PFSK-1 (cell line): ENCODE results near the gene NPPC.

Experiments
- FOXP2 ChIP-seq: optimal IDR thresholded peaks from 2 replicates; pipeline ENCODE3; 2011; ENCODE audit warnings: borderline replicate concordance, control low read depth, inconsistent platforms; ENCODE audit not compliant: insufficient read depth; ENCODE audit errors: extremely low read length, extremely low read depth
- POLR2AphosphoS5 ChIP-seq: IDR thresholded peaks from 2 replicates; pipeline ENCODE4 v1.6.1; 2012; ENCODE audit warnings: low read depth, mild to moderate bottlenecking, control low read depth, low read length, moderate library complexity
- REST ChIP-seq, 2 experiments: IDR thresholded peaks; 2 replicates each; pipeline versions ENCODE4 v1.6.1 to v1.8.0; 2011 to 2012; ENCODE audit warnings: low read depth in 2 of 2, low read length in 2 of 2, control low read depth in 1 of 2, inconsistent platforms in 1 of 2, mild to moderate bottlenecking in 1 of 2, moderate library complexity in 1 of 2; ENCODE audit not compliant: insufficient read depth in 1 of 2
- SIN3A ChIP-seq: IDR thresholded peaks from 2 replicates; pipeline ENCODE4 v1.6.1; 2012; ENCODE audit warnings: mild to moderate bottlenecking, low read length, moderate library complexity, borderline replicate concordance; ENCODE audit not compliant: insufficient read depth
- TAF1 ChIP-seq: IDR thresholded peaks from 2 replicates; pipeline ENCODE4 v1.6.1; 2012; ENCODE audit warnings: low read length, control low read depth, borderline replicate concordance; ENCODE audit not compliant: insufficient read depth

NPPC gene

GRCh38 chr2:231890896-231891513 is 35.2 kb downstream of the NPPC start:
- TF ChIP-seq TAF1 (no peak), SIN3A (no peak), POLR2AphosphoS5 (no peak), REST (IDR thresholded peaks at IDR 0.05; ENCODE audit: insufficient read depth in 1 of 2, low read depth in 2 of 2, low read length in 2 of 2) (no peak), FOXP2 (no peak)

GRCh38 chr2:231887756-231888155 is 38.4 kb downstream of the NPPC start:
- TF ChIP-seq SIN3A: no peak
- no peak for TF ChIP-seq POLR2AphosphoS5
- no peak for TF ChIP-seq REST (IDR thresholded peaks at IDR 0.05; ENCODE audit: insufficient read depth in 1 of 2, low read depth in 2 of 2, low read length in 2 of 2)
- TF ChIP-seq TAF1: no peak
- no peak for TF ChIP-seq FOXP2

GRCh38 chr2:231886071-231886681 is 40.0 kb downstream of the NPPC start:
- TF ChIP-seq FOXP2 (no peak), TAF1 (no peak), SIN3A (no peak), POLR2AphosphoS5 (no peak), REST (IDR thresholded peaks at IDR 0.05; ENCODE audit: insufficient read depth in 1 of 2, low read depth in 2 of 2, low read length in 2 of 2) (no peak)

GRCh38 chr2:231884438-231885140 is 41.6 kb downstream of the NPPC start:
- TF ChIP-seq TAF1 (no peak), FOXP2 (no peak), POLR2AphosphoS5 (no peak), REST (IDR thresholded peaks at IDR 0.05; ENCODE audit: insufficient read depth in 1 of 2, low read depth in 2 of 2, low read length in 2 of 2) (no peak), SIN3A (no peak)
